ENCODE measurements around the gene CCDC28B. TPM values are rescaled to one million over a fixed set of nuclear protein-coding genes. Genes with fewer than 3 reads are reported as not detected.

Gene CCDC28B
- total and polyA plus RNA-seq, 2 of the 13 experiments (the other 11 are each of a cell fraction or from before 2014, with no cell fraction given), result 2.6 to 3.5 TPM

GRCh38 chr1:32170991-32171390 lies 29.4 kb upstream of the CCDC28B start:
- Histone ChIP-seq H3K27ac (ENCODE audit: extremely low read length, insufficient read depth, low read length) (no peak overlapping the region), H3K36me3 (replicated peaks in 1 of 2; ENCODE audit: control insufficient read depth in 1 of 2, insufficient read depth in 2 of 2, low read length in 2 of 2) (peaks cover 27 to 61% of the 10 kb centered on the region in 2 experiments), H3K4me1 (ENCODE audit: insufficient read depth, low read length) (no peaks in the 10 kb centered on the region), H4K20me1 (ENCODE audit: insufficient read depth, low read length) (no peaks in the 10 kb centered on the region), H3K27me3 (ENCODE audit: control insufficient read depth in 1 of 2, insufficient read depth in 2 of 2, low read length in 2 of 2) (no peaks in the 10 kb centered on the region), H3K9me3 (ENCODE audit: low read length) (no peaks in the 10 kb centered on the region), H3K4me3 (replicated peaks in 1 of 3; ENCODE audit: insufficient read depth in 1 of 3, low read depth in 2 of 3, low read length in 3 of 3) (no peak overlapping the region), H3K4me2 (ENCODE audit: low read depth, low read length) (no peak overlapping the region), H3K79me2 (ENCODE audit: insufficient read depth, low read length) (no peaks in the 10 kb centered on the region), H2AFZ (ENCODE audit: low read length) (no peak overlapping the region), H3K9ac (ENCODE audit: insufficient read depth, low read depth, low read length) (no peak overlapping the region)
- whole genome bisulfite sequencing (ENCODE audit: low lambda C conversion rate), result 94% methylated on average over 4 of the region's 4 CpGs
- intact Hi-C loops (cut with micrococcal nuclease; ENCODE audit: unreplicated experiment), result no loop called here
- no peak for DNase-seq (ENCODE audit: low spot score)
- POLR2A ChIA-PET, result no interaction called here
- ATAC-seq, result no peak
- BruUV-seq (replicated peaks), result no TSS peak
- FAIRE-seq, result no peak
- CTCF ChIA-PET (ENCODE audit: low intra/inter-chr PET ratio, low total read pairs), result no interaction called here
- in situ Hi-C loops (cut with HindIII; ENCODE audit: extremely low pct_ligation_motif_present, low pct_unique_long_range_greater_than_20kb), result no loop called here
- TF ChIP-seq, protein P1, sequence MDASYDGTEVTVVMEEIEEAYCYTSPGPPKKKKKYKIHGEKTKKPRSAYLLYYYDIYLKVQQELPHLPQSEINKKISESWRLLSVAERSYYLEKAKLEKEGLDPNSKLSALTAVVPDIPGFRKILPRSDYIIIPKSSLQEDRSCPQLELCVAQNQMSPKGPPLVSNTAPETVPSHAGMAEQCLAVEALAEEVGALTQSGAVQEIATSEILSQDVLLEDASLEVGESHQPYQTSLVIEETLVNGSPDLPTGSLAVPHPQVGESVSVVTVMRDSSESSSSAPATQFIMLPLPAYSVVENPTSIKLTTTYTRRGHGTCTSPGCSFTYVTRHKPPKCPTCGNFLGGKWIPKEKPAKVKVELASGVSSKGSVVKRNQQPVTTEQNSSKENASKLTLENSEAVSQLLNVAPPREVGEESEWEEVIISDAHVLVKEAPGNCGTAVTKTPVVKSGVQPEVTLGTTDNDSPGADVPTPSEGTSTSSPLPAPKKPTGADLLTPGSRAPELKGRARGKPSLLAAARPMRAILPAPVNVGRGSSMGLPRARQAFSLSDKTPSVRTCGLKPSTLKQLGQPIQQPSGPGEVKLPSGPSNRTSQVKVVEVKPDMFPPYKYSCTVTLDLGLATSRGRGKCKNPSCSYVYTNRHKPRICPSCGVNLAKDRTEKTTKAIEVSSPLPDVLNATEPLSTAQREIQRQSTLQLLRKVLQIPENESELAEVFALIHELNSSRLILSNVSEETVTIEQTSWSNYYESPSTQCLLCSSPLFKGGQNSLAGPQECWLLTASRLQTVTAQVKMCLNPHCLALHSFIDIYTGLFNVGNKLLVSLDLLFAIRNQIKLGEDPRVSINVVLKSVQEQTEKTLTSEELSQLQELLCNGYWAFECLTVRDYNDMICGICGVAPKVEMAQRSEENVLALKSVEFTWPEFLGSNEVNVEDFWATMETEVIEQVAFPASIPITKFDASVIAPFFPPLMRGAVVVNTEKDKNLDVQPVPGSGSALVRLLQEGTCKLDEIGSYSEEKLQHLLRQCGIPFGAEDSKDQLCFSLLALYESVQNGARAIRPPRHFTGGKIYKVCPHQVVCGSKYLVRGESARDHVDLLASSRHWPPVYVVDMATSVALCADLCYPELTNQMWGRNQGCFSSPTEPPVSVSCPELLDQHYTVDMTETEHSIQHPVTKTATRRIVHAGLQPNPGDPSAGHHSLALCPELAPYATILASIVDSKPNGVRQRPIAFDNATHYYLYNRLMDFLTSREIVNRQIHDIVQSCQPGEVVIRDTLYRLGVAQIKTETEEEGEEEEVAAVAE (CRISPR knock-in tag; IDR thresholded peaks at IDR 0.05; ENCODE audit: borderline replicate concordance), result no peak
- TF ChIP-seq ISX (CRISPR knock-in tag; conservative IDR thresholded peaks at IDR 0.05) (no peak), ZFP41 (CRISPR knock-in tag; IDR thresholded peaks at IDR 0.05; ENCODE audit: borderline replicate concordance) (no peak), ZBTB21 (CRISPR knock-in tag; IDR thresholded peaks at IDR 0.05) (no peak), E2F5 (CRISPR knock-in tag; conservative IDR thresholded peaks at IDR 0.05) (no peak), NPAS2 (CRISPR knock-in tag; IDR thresholded peaks at IDR 0.05; ENCODE audit: borderline replicate concordance) (no peak), FOXM1 (CRISPR knock-in tag; IDR thresholded peaks at IDR 0.05) (no peak), IKZF1 (IDR thresholded peaks at IDR 0.05) (no peak), GATAD1 (CRISPR knock-in tag; IDR thresholded peaks at IDR 0.05) (no peak)
- TF ChIP-seq, protein P2, sequence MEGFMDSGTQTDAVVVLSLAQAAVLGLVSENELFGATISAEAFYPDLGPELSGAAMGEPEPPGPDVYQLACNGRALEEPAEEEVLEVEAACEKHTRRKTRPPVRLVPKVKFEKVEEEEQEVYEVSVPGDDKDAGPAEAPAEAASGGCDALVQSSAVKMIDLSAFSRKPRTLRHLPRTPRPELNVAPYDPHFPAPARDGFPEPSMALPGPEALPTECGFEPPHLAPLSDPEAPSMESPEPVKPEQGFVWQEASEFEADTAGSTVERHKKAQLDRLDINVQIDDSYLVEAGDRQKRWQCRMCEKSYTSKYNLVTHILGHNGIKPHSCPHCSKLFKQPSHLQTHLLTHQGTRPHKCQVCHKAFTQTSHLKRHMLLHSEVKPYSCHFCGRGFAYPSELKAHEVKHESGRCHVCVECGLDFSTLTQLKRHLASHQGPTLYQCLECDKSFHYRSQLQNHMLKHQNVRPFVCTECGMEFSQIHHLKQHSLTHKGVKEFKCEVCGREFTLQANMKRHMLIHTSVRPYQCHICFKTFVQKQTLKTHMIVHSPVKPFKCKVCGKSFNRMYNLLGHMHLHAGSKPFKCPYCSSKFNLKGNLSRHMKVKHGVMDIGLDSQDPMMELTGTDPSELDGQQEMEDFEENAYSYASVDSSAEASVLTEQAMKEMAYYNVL (CRISPR knock-in tag; IDR thresholded peaks at IDR 0.05; ENCODE audit: borderline replicate concordance), result no peak
- TF ChIP-seq, protein P3, sequence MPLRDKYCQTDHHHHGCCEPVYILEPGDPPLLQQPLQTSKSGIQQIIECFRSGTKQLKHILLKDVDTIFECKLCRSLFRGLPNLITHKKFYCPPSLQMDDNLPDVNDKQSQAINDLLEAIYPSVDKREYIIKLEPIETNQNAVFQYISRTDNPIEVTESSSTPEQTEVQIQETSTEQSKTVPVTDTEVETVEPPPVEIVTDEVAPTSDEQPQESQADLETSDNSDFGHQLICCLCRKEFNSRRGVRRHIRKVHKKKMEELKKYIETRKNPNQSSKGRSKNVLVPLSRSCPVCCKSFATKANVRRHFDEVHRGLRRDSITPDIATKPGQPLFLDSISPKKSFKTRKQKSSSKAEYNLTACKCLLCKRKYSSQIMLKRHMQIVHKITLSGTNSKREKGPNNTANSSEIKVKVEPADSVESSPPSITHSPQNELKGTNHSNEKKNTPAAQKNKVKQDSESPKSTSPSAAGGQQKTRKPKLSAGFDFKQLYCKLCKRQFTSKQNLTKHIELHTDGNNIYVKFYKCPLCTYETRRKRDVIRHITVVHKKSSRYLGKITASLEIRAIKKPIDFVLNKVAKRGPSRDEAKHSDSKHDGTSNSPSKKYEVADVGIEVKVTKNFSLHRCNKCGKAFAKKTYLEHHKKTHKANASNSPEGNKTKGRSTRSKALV (CRISPR knock-in tag; IDR thresholded peaks at IDR 0.05), result no peak
- TF ChIP-seq, protein P4, sequence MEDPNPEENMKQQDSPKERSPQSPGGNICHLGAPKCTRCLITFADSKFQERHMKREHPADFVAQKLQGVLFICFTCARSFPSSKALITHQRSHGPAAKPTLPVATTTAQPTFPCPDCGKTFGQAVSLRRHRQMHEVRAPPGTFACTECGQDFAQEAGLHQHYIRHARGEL (CRISPR knock-in tag; IDR thresholded peaks at IDR 0.05), result no peak
- TF ChIP-seq, protein P5, sequence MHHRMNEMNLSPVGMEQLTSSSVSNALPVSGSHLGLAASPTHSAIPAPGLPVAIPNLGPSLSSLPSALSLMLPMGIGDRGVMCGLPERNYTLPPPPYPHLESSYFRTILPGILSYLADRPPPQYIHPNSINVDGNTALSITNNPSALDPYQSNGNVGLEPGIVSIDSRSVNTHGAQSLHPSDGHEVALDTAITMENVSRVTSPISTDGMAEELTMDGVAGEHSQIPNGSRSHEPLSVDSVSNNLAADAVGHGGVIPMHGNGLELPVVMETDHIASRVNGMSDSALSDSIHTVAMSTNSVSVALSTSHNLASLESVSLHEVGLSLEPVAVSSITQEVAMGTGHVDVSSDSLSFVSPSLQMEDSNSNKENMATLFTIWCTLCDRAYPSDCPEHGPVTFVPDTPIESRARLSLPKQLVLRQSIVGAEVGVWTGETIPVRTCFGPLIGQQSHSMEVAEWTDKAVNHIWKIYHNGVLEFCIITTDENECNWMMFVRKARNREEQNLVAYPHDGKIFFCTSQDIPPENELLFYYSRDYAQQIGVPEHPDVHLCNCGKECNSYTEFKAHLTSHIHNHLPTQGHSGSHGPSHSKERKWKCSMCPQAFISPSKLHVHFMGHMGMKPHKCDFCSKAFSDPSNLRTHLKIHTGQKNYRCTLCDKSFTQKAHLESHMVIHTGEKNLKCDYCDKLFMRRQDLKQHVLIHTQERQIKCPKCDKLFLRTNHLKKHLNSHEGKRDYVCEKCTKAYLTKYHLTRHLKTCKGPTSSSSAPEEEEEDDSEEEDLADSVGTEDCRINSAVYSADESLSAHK (CRISPR knock-in tag; IDR thresholded peaks at IDR 0.05; ENCODE audit: borderline replicate concordance), result no peak
